DOHH2 (cell line): ENCODE data around the gene PRR15L.
"Not testable (repeated sequence)": the region's sequence is repeated elsewhere in the genome, so short reads cannot be mapped to it uniquely, and the experiment has no call there.

ENCODE experiments used
- H3F3A ChIP-seq: fragments of 200-600 bp; sonication (generic), shearing (Covaris generic); 2 replicates; pipeline ENCODE4 v1.6.0; 2016; ENCODE audit warnings: antibody characterized with exemption, mild to moderate bottlenecking; ENCODE audit not compliant: control insufficient read depth, insufficient read depth
- H3K27ac ChIP-seq: fragments of 200-600 bp; sonication (generic); 2 replicates; pipeline ENCODE4 v1.5.1; 2014; ENCODE audit warnings: low read depth, mild to moderate bottlenecking, low read length, moderate library complexity
- H3K27me3 ChIP-seq: fragments of 200-600 bp; sonication (generic); 2 replicates; pipeline ENCODE4 v1.6.1; 2014; ENCODE audit warnings: mild to moderate bottlenecking, low read length, mixed read lengths; ENCODE audit not compliant: control insufficient read depth
- H3K36me3 ChIP-seq: fragments of 200-600 bp; sonication (generic); 2 replicates; pipeline ENCODE4 v1.6.1; 2014; ENCODE audit warnings: mild to moderate bottlenecking, low read length, moderate library complexity, mixed read lengths; ENCODE audit not compliant: control insufficient read depth
- H3K4me1 ChIP-seq: fragments of 200-600 bp; sonication (generic); 2 replicates; pipeline ENCODE4 v1.6.1; 2014; ENCODE audit warnings: mild to moderate bottlenecking, low read length, mixed read lengths; ENCODE audit not compliant: control insufficient read depth
- H3K4me2 ChIP-seq: fragments of 200-600 bp; sonication (generic); 2 replicates; pipeline ENCODE4 v1.6.0; 2014; ENCODE audit warnings: mild to moderate bottlenecking, low read length, moderate library complexity
- H3K4me3 ChIP-seq: fragments of 200-600 bp; sonication (generic); 2 replicates; pipeline ENCODE4 v1.5.1; 2014; ENCODE audit warnings: mild to moderate bottlenecking, low read length, mixed read lengths
- H3K79me2 ChIP-seq: fragments of 200-600 bp; sonication (generic); 2 replicates; pipeline ENCODE4 v1.6.1; 2014; ENCODE audit warnings: mild to moderate bottlenecking, low read length, mixed read lengths; ENCODE audit not compliant: control insufficient read depth
- H3K9me2 ChIP-seq: fragments of 200-600 bp; sonication (generic); replicated peaks from 2 replicates; pipeline ENCODE4 v1.6.1; 2014; ENCODE audit warnings: mild to moderate bottlenecking, low read length, mixed read lengths; ENCODE audit not compliant: control insufficient read depth
- H3K9me3 ChIP-seq: fragments of 200-600 bp; sonication (generic); 2 replicates; pipeline ENCODE4 v1.6.1; 2014; ENCODE audit warnings: antibody characterized with exemption, low read length, mixed read lengths; ENCODE audit not compliant: control insufficient read depth, insufficient read depth
- H4K20me1 ChIP-seq: fragments of 200-600 bp; sonication (generic); 2 replicates; pipeline ENCODE4 v1.6.0; 2014; ENCODE audit warnings: low read depth, mild to moderate bottlenecking, antibody characterized with exemption, low read length, moderate library complexity; ENCODE audit not compliant: control insufficient read depth, insufficient read depth
- EZH2phosphoT487 ChIP-seq: fragments of 200-600 bp; sonication (generic); IDR thresholded peaks from 2 replicates; pipeline ENCODE4 v1.6.1; 2017; ENCODE audit warnings: borderline replicate concordance, mild to moderate bottlenecking, antibody characterized with exemption, low read length, moderate library complexity, mixed read lengths
- TF ChIP-seq, protein P1 (sequence below): fragments of 200-600 bp; sonication (generic); IDR thresholded peaks from one replicate; pipeline ENCODE4 v1.5.1; 2014; ENCODE audit warnings: antibody characterized with exemption, mild to moderate bottlenecking, low read depth, low read length; ENCODE audit not compliant: poor library complexity, severe bottlenecking

Gene PRR15L

DNA sequence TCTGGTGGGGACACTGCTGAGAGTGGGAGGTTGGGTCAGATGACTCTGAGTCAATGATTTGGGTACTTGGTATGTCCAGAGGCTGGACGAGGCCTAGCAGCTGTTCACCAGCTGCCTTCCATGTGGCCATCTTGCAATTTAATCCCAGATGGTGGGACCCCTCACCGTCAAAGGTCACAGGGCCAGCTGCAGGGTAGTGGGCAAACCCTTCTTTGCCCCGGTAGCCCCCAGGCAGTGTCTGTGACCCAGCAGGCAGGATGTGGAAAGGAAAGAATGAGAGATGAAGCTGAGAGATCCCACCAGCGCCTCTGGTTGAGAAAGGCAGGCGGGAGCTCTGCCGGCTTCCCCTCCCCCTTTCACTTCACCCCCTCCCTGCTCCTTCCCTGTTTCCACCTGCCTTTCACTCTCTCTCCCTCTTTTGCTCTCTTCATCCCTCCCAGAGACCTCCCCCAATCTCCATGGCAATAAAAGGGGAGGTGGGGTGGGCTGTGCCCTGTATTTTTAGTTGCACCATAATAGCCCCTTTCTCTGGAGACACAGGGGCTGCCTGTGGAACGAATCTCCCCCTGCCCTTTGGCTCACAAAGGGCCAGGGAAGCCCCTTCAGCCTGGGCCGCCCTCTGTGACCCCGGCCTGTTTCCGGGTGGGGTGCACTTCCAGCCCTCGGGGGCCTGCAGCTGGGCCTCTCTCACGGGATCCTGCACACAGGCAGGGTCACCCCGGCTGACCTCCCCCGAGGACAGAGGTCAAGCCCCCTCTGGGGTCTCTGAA lies 33.5 kb upstream of the PRR15L start:
- H3K27ac ChIP-seq, result no peak overlapping the region
- no peak overlapping the region for H3K4me2 ChIP-seq

DNA sequence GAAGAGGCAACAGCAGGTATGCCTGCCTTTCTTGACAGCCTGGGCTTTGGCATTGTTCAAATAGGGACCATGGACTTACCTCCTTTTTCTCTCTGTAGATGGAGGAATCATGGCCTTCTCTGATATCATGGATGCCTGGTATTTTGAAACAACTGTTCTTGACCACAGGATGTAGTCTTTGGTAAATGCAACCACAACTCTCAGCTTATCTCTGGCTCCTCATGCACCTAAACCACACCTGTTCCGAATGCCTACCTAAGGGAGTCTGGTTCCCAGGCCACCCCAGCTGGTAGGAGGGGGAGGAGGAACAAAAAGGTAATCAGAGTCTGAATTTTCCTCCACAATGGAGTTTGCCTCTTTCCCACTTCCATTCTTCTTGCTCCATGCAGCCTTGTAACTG lies 32.0 kb upstream of the PRR15L start:
- no peak overlapping the region for H3K27ac ChIP-seq
- H4K20me1 ChIP-seq, result no peaks in the 10 kb centered on the region
- H3K9me2 ChIP-seq, result no peaks in the 10 kb centered on the region
- H3K9me3 ChIP-seq, result no peaks in the 10 kb centered on the region
- TF ChIP-seq EZH2phosphoT487, result no peak
- TF ChIP-seq, protein P1, sequence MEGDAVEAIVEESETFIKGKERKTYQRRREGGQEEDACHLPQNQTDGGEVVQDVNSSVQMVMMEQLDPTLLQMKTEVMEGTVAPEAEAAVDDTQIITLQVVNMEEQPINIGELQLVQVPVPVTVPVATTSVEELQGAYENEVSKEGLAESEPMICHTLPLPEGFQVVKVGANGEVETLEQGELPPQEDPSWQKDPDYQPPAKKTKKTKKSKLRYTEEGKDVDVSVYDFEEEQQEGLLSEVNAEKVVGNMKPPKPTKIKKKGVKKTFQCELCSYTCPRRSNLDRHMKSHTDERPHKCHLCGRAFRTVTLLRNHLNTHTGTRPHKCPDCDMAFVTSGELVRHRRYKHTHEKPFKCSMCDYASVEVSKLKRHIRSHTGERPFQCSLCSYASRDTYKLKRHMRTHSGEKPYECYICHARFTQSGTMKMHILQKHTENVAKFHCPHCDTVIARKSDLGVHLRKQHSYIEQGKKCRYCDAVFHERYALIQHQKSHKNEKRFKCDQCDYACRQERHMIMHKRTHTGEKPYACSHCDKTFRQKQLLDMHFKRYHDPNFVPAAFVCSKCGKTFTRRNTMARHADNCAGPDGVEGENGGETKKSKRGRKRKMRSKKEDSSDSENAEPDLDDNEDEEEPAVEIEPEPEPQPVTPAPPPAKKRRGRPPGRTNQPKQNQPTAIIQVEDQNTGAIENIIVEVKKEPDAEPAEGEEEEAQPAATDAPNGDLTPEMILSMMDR, result no peak
- H3K4me3 ChIP-seq, result no peak overlapping the region
- no peaks in the 10 kb centered on the region for H3F3A ChIP-seq
- peaks cover 5% of the 10 kb centered on the region for H3K27me3 ChIP-seq
- H3K4me1 ChIP-seq, result no peaks in the 10 kb centered on the region
- no peak overlapping the region for H3K4me2 ChIP-seq
- H3K36me3 ChIP-seq, result no peaks in the 10 kb centered on the region
- H3K79me2 ChIP-seq, result no peaks in the 10 kb centered on the region

More for the DNA sequence above, 33.5 kb upstream of the PRR15L start:
- TF ChIP-seq, protein P1, result no peak
- TF ChIP-seq EZH2phosphoT487, result no peak
- H3K4me3 ChIP-seq, result no peak overlapping the region
- H3K36me3 ChIP-seq, result no peaks in the 10 kb centered on the region
- H3F3A ChIP-seq, result no peaks in the 10 kb centered on the region
- no peaks in the 10 kb centered on the region for H3K79me2 ChIP-seq
- no peaks in the 10 kb centered on the region for H3K9me2 ChIP-seq
- H3K27me3 ChIP-seq, result peaks cover 12% of the 10 kb centered on the region
- H3K4me1 ChIP-seq, result no peaks in the 10 kb centered on the region
- no peaks in the 10 kb centered on the region for H4K20me1 ChIP-seq
- no peaks in the 10 kb centered on the region for H3K9me3 ChIP-seq

DNA sequence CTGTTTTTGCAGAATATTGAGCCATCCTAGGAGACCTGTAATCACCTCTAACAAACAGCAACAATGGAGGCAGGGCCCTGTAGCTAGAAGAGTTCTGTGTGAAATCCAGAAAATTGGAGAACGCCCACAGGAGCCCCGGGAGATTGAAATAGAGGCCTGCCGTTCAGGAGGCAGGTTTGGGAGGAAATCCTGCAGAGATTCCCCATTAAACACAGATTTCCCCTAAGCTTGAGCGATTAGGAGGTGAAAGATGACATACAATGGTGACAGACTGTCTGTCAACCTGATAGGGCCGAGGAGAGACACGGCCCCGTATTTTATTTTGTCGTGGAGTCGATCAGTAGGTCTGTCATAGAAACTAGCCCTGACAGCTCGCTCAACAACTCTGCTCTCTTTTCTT lies 31.5 kb upstream of the PRR15L start:
- Histone ChIP-seq H3K9me3 (no peaks in the 10 kb centered on the region), H3K4me2 (no peak overlapping the region), H3F3A (no peaks in the 10 kb centered on the region), H4K20me1 (no peaks in the 10 kb centered on the region), H3K79me2 (no peaks in the 10 kb centered on the region), H3K4me3 (no peak overlapping the region), H3K27ac (no peak overlapping the region), H3K36me3 (no peaks in the 10 kb centered on the region; the same call in 1 of the 2 replicates), H3K4me1 (no peaks in the 10 kb centered on the region), H3K9me2 (no peaks in the 10 kb centered on the region), H3K27me3 (peaks cover 3% of the 10 kb centered on the region)
- TF ChIP-seq, protein P1, result no peak
- TF ChIP-seq EZH2phosphoT487, result no peak

DNA sequence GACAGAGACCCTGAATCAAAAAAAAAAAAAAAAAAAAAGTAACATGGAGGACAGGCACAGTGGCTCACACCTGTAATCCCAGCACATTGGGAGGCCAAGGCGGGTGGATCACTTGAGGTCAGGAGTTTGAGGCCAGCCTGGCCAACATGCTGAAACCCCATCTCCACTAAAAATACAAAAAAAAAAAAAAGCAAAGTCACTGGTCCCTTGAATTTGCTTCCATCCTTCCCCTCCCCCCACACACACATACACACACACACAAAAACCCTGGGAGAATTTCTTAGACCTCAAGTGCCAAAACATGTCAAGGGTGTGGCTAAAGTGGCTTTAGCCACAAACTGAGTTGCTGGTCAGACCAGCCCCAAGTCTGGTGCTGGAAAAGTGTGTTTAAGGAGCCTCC lies 30.8 kb upstream of the PRR15L start:
- not testable (repeated sequence) for H3K9me3 ChIP-seq, H3K4me1 ChIP-seq, H3K9me2 ChIP-seq, H3K4me2 ChIP-seq, H3F3A ChIP-seq, H3K27ac ChIP-seq, H3K79me2 ChIP-seq, H3K27me3 ChIP-seq, H3K4me3 ChIP-seq, H3K36me3 ChIP-seq, H4K20me1 ChIP-seq
